ENCODE measurements around the gene VPS25.

The VPS25 gene

GRCh38 chr17:42778570-42778969 lies 5.3 kb downstream of the VPS25 start:
- no peak overlapping the region for H3K4me3 ChIP-seq (ENCODE audit: low read depth in 1 of 2, low read length in 2 of 2)
- no peak for TF ChIP-seq CTCF (IDR thresholded peaks at IDR 0.05; ENCODE audit: borderline replicate concordance, extremely low read depth, low read length, poor library complexity, severe bottlenecking)
- TF ChIP-seq EZH2 (IDR thresholded peaks at IDR 0.05; ENCODE audit: borderline replicate concordance, low read depth, low read length, severe bottlenecking) = no peak
- H3K9ac ChIP-seq (ENCODE audit: low read depth, low read length) = no peak overlapping the region
- peaks cover 56% of the 10 kb centered on the region for H3K36me3 ChIP-seq (ENCODE audit: insufficient read depth, low read length)
- no peaks in the 10 kb centered on the region for H3K27me3 ChIP-seq (ENCODE audit: insufficient read depth, low read length, poor library complexity)
- peaks cover 14% of the 10 kb centered on the region for H3K4me1 ChIP-seq (ENCODE audit: insufficient read depth, low read length)
- H3K4me2 ChIP-seq (ENCODE audit: insufficient read depth, low read length) = no peak overlapping the region
- H4K20me1 ChIP-seq (ENCODE audit: insufficient read depth, low read length) = no peaks in the 10 kb centered on the region
- ATAC-seq (ENCODE audit: insufficient read depth, low read depth) (no peak), DNase-seq (no peak)
- no peak overlapping the region for H2AFZ ChIP-seq (ENCODE audit: low read depth, low read length)
- no peak overlapping the region for H3K27ac ChIP-seq (ENCODE audit: low read length)
- H3K9me3 ChIP-seq (ENCODE audit: insufficient read depth, low read length, severe bottlenecking) = no peaks in the 10 kb centered on the region
- peaks cover 12% of the 10 kb centered on the region for H3K79me2 ChIP-seq (ENCODE audit: insufficient read depth, low read length)

GRCh38 chr17:42779304-42779935 lies 6.2 kb downstream of the VPS25 start:
- peaks cover 56% of the 10 kb centered on the region for H3K36me3 ChIP-seq (ENCODE audit: insufficient read depth, low read length)
- no peak overlapping the region for H3K4me3 ChIP-seq (ENCODE audit: low read depth in 1 of 2, low read length in 2 of 2)
- no peaks in the 10 kb centered on the region for H3K27me3 ChIP-seq (ENCODE audit: insufficient read depth, low read length, poor library complexity)
- peaks cover 4% of the 10 kb centered on the region for H3K79me2 ChIP-seq (ENCODE audit: insufficient read depth, low read length)
- no peaks in the 10 kb centered on the region for H4K20me1 ChIP-seq (ENCODE audit: insufficient read depth, low read length)
- TF ChIP-seq CTCF (IDR thresholded peaks at IDR 0.05; ENCODE audit: borderline replicate concordance, extremely low read depth, low read length, poor library complexity, severe bottlenecking) = no peak
- TF ChIP-seq EZH2 (IDR thresholded peaks at IDR 0.05; ENCODE audit: borderline replicate concordance, low read depth, low read length, severe bottlenecking) = no peak
- H2AFZ ChIP-seq (ENCODE audit: low read depth, low read length) = no peak overlapping the region
- DNase-seq = no peak
- H3K9me3 ChIP-seq (ENCODE audit: insufficient read depth, low read length, severe bottlenecking) = no peaks in the 10 kb centered on the region
- H3K27ac ChIP-seq (ENCODE audit: low read length) = no peak overlapping the region
- no peak overlapping the region for H3K9ac ChIP-seq (ENCODE audit: low read depth, low read length)
- H3K4me2 ChIP-seq (ENCODE audit: insufficient read depth, low read length) = no peak overlapping the region
- ATAC-seq (ENCODE audit: insufficient read depth, low read depth) = peak; percentile 30; the same call in 1 of the 3 replicates
- peaks cover 6% of the 10 kb centered on the region for H3K4me1 ChIP-seq (ENCODE audit: insufficient read depth, low read length)

GRCh38 chr17:42779936-42780850 lies 6.9 kb downstream of the VPS25 start, which contains the start of gene WNK4:
WNK4 (plus strand) TSS chr17:42780610; CDS start chr17:42780699, 89 bp downstream.
- Histone ChIP-seq H3K9ac (ENCODE audit: low read depth, low read length) (no peak within 1 kb of the TSS), H3K4me3 (ENCODE audit: low read depth in 1 of 2, low read length in 2 of 2) (no peak within 1 kb of the TSS)
- DNase-seq = no peak

More at GRCh38 chr17:42779936-42780850, 6.9 kb downstream of the VPS25 start, which contains the start of gene WNK4:
- Histone ChIP-seq H3K27ac (ENCODE audit: low read length) (no peak within 1 kb of the TSS), H3K4me2 (ENCODE audit: insufficient read depth, low read length) (no peak within 1 kb of the TSS), H3K27me3 (ENCODE audit: insufficient read depth, low read length, poor library complexity) (no peaks in the 10 kb centered on the region), H4K20me1 (ENCODE audit: insufficient read depth, low read length) (no peaks in the 10 kb centered on the region), H3K79me2 (ENCODE audit: insufficient read depth, low read length) (no peaks in the 10 kb centered on the region), H3K36me3 (ENCODE audit: insufficient read depth, low read length) (peaks cover 49% of the 10 kb centered on the region), H3K9me3 (ENCODE audit: insufficient read depth, low read length, severe bottlenecking) (no peaks in the 10 kb centered on the region), H2AFZ (ENCODE audit: low read depth, low read length) (no peak within 1 kb of the TSS), H3K4me1 (ENCODE audit: insufficient read depth, low read length) (no peaks in the 10 kb centered on the region)
- 0 out of 3 replicates have a peak, but pooled peaks have one; percentile 14 for ATAC-seq (ENCODE audit: insufficient read depth, low read depth)
- no peak for TF ChIP-seq EZH2 (IDR thresholded peaks at IDR 0.05; ENCODE audit: borderline replicate concordance, low read depth, low read length, severe bottlenecking)
- no peak for TF ChIP-seq CTCF (IDR thresholded peaks at IDR 0.05; ENCODE audit: borderline replicate concordance, extremely low read depth, low read length, poor library complexity, severe bottlenecking)

All from DND-41 (cell line).